ENCODE measurements around the gene CTPS1.

GRCh38 chr1:40980068-40980452 is 564 bp downstream of the CTPS1 start:
- TF ChIP-seq CTCF (IDR thresholded peaks at IDR 0.05), result no peak
- peak; percentile 17; the same call in 1 of the 2 replicates for TF ChIP-seq TCF7L2 (IDR thresholded peaks at IDR 0.05; ENCODE audit: low read depth, low read length)
- TF ChIP-seq REST (IDR thresholded peaks at IDR 0.05; ENCODE audit: insufficient read depth in 1 of 2, low read depth in 2 of 2, low read length in 1 of 2), result no peak
- TF ChIP-seq POLR2AphosphoS5 (IDR thresholded peaks at IDR 0.05; ENCODE audit: low read depth, low read length), result no peak

All from Panc1 (cell line).